Measurements from ENCODE around the gene UBL4B.

UBL4B gene

DNA sequence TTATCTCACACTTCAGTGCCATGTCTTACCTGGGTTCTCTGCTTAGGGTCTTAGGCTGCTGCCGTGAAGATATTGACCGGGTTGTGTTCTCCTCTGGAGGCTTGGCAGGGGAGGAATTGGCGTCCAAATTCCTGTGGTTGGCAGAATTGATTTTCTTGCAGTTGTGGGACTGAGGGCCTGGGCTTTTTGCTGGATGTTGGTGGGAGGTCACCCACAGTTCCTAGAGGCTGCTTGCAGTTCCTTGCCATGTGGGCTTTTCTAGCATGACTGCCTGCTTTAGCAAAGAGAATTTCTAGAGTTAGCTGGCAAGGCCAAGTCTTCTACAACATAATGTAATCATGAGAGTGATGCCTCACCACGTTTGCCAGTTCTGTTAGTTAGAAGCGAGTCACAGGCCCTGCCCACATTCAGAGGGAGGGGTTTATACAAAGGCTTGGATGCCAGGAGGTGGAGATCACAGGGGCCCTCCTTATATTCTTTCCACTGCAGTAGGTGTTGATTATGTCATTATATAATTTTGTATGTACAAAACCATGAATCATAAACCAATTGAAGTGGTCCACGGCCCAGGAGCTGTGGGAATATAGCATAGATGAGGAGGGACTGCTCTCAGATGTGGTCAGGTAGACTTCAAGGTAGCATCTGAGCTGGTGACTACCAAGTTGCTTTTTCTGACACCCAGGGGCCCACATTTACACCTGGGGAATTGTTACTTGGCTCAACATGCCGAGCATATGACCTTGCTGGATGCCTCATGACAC is 6.6 kb downstream of the UBL4B start:
- no peak for DNase-seq

DNA sequence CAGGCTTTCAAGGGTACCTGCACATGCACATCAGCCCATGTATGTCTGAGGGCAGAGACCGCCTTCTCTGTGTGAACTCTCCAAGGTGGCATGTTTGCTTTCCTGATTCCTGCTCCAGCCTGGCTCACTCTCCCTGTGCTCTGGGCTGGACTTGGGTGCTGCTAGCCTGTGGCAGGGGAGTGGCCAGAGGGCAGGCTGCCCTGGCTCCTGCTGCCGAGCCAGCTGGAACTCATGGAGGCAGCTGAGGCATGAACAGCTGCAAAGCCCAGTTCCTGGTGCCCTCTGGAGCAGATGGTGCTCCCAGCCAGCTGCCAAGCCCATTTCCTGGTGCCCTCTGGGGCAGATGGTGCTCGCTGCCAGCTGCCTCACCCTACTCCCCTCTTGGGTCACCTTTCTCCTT is 7.6 kb downstream of the UBL4B start:
- no peak for DNase-seq

- no peak for DNase-seq
Observed at GRCh38 chr1:110120960-110121561, 8.8 kb downstream of the UBL4B start.

- DNase-seq = no peak
Observed at GRCh38 chr1:110123224-110123623, 11.0 kb downstream of the UBL4B start.

GRCh38 chr1:110125810-110126209 is 13.6 kb downstream of the UBL4B start:
- DNase-seq = no peak

DNA sequence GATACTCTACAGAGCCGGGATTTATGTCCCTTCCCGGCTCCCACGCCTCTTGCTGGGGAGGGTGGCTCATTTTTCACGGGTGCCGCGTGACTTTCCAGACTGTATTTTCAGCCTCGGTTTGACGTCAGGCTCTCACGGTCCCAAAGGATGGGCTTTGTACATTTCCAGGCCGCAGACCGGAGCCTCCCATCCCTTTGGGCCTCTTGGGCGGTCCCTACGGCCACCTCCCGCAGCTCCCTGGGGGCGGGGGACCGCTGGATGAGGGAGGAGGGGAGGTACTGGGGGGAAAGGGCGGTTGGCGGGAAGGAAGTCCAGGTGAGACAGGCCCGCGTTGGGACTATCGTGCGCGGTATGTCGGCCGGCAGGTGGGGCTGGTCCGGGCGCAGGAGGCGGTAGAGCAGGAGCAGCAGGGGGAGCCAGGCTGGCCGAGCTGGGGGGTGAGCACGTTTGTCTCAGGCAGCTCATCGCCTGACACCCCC is 17.9 kb downstream of the UBL4B start:
- DNase-seq = no peak

- no peak for DNase-seq
Observed at GRCh38 chr1:110130989-110131388, 18.7 kb downstream of the UBL4B start.

DNA sequence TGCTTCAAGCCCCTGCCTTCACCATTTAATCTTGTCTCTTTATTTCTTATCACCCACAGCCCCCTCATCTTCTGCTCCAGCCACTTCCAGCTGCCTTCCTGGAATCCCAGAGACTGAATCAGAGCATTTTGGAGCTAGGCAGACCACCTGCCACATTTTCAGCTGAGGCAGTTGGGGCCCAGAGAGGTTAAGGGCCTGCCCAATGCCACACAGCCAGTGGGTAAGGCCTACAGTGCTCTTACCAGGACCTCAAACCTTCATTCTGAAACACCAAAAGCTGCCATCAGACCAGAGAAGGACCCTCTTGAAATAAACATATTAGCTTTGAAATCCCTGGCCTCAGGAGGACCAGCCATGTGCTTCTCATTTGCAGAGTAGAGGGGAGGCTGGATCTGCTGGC is 20.4 kb downstream of the UBL4B start:
- DNase-seq = no peak

GRCh38 chr1:110133436-110133835 is 21.2 kb downstream of the UBL4B start:
- DNase-seq = no peak

DNA sequence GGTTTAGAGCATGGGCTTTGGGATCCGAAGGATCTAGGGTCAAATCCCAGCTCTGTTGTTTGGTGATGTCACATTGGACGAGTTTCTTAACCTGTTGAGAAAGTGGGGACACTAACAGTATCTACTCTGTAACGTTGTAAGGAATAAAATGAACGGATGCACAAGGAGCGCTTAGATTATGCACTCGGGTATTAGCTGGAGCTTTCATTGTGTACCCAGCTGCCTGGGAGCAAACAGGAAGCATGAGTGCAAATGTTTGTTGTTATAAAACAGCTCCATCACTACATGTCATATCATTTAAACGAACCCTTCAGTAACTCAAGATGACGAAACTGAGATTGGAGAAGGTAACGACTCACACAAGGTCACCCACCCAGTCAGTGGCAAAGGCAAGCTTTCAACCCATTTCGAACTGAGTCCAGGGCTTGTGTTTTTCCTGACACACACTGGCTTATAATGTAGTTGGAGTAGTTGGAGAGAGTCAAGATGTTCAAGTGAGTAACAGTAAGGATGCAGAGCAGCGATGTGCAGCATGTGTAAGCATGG is 21.9 kb downstream of the UBL4B start:
- DNase-seq = no peak

DNA sequence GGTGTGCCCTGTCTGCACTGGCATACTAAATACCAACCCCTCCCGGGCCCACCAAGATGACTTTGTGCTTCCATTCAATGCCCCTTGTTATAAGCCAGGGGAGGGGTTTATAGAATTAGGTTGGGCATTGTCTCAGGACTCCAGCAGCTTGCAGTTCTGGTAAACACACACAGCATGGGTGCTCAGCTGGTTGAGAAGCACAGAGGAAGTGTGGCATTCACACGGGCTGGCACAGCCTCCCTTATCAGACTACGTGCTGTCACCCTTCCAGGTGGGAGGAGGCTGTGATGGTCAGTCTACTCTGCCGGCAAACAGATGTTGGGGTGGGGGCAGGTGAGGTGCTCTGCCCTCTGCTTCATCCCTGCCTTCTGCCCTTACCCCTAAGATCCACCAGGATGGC is 23.0 kb downstream of the UBL4B start:
- no peak for DNase-seq

GRCh38 chr1:110135666-110136065 is 23.4 kb downstream of the UBL4B start:
- DNase-seq = no peak

GRCh38 chr1:110136911-110137310 is 24.7 kb downstream of the UBL4B start:
- no peak for DNase-seq

DNA sequence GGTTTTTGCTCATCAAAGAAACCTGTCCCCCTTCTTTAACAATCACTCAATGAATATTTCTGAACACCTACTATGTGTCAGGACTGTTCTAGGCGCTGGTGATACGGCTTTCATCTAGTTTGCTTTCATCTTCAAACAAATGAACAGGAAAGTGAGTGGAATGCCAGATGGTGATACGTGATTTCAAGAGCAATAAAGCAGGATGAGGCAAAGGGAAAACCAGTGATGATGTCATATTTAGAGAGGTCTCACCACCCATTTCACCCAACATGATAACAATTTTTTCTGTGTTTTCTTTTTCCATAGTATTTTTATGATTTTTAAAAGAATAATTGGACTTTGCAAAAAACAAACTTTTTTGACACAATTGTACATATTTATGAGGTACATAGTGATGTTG is 26.7 kb downstream of the UBL4B start:
- DNase-seq = no peak

DNA sequence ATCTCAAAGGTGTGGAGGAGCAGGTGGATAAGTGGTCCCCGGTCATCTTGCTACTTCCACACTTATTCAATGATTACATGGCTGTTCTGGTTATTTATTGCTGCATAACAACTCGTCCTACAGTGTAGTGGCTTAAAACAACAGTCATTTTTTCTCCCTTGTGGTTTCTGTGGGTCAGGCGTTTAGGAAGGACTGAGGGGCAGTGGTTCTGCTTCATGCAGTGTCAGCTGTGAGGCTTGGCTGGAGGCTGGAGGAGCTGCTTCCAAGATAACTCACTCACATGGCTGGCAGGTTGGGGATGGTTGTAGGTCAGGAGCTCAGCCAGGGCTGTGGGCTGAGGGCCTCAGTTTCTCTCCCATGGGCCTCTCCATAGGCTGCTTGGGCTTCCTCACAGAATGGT is 32.1 kb downstream of the UBL4B start:
- DNase-seq = no peak

DNA sequence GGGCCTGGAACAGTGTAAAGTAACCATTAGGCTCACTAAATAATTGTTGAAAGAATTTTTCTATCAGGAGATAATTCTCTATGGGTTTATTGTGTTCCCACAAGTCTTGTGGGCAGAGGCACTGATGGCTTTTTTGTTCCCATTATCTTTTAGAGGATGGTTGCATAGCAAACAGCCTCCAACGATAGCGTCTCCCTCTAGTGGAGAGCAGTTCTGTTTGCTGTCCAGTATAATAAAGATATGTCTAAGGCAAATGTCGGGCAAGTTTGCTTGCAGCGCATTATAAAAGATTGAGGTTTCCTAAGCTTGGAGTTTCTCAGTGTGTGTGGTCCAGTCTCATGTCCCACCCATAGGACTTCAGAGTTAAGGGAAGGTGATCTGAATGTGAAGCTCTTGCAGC is 36.7 kb downstream of the UBL4B start:
- DNase-seq = no peak

- DNase-seq = no peak
Observed at GRCh38 chr1:110150330-110151174, 38.3 kb downstream of the UBL4B start, which contains the start of gene SLC6A17. Gene SLC6A17 (plus strand): TSS chr1:110150494. CDS start chr1:110166930, 16,436 bp downstream.

DNA sequence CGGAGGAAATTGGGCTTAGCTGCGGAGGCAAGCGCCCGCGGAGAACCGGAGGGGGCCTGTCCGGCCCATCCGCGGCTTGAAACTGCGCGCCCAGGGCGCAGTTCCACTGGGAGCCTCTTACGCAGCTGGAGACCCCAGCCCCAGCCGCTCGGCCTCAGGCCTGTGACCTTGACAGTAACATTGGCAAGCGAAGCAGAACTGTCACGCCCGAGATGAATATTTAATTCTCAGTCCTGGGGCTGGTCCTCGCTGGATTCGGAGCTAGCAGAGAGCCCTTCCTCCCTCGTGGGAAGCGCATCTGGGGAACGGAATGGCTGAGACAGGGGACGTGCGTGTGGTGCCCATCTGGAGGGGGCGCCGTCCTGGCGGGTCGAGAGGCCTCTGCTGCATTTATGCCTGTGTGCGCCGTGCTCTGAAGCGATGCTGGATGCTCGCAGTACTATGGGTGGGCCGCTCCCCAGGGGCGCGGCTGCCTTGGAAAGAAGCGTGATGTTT is 39.0 kb downstream of the UBL4B start:
- no peak for DNase-seq

GRCh38 chr1:110152133-110152785 is 40.0 kb downstream of the UBL4B start:
- no peak for DNase-seq

DNA sequence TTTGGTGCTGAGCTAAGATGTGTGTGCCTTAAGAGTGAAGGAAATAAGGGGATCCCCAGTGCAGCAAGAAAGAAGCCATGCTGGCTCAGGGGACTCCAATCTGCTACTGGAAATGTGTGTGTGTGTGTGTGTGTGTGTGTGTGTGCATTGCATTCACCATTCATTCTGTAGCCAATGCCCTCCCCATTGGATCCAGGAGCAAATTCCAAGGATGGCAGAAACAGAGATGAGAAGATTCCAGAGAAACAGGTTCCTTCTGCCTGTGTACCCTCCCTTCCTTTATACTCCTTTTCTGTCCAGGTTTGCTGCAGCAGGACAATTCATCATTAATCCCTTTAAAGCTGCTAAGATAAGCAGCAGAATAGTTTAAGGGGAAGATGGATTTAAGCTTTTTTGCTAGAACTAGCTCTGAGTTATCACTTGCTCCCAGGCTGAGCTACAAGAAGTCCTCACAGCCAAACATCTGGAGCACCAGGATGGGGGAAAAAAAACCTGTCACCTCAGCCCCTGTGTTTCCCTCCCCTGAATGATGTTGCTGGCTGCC is 41.2 kb downstream of the UBL4B start:
- DNase-seq = no peak

DNA sequence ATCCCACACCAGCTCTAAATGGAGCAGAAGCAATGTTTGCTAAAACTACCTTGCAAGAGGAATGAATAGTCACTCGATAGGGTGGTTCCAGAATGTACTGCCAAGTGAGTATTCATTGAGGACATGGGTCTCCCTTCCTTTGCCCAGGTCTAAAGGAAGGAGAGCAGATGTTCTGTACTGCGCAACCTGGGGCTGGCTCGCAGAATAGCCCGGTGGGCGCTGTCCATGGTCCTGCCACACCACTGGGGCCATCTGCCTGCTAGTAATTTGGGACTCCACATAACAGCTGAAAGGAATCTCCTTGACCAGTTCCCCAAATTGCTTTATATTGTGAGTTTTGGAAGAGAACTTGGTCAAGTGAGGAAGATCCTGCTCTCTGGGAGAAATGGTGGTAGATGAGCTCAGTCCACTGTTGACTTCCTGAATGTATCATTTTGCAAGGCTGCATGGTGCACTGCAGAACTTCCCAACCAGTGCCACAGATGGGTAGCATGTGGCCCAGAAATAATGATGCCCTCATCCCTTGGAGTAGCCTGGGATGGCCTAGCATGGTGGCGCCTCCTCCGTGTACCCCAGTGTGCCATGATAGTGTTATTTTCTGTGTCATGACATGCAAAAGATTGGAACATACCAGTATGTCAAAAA is 43.8 kb downstream of the UBL4B start:
- peak; percentile 15 for DNase-seq

- no peak for DNase-seq
Observed at GRCh38 chr1:110158261-110158660, 46.0 kb downstream of the UBL4B start.
